Smooth muscle cell (in vitro differentiated cells): ENCODE measurements around the gene EMP2. TPM values are rescaled to one million over a fixed set of nuclear protein-coding genes. Genes with fewer than 3 reads are reported as not detected.

ENCODE experiments used
- DNase-seq: peaks from one replicate; lab custom pipeline; 2025; ENCODE audit not compliant: unreplicated experiment; lab: John Stamatoyannopoulos, UW
- H2AFZ ChIP-seq: fragments of 200-600 bp; sonication (generic); 2 replicates; pipeline ENCODE4 v1.6.0; 2016; ENCODE audit warnings: antibody characterized with exemption, low read depth, mild to moderate bottlenecking
- H3F3A ChIP-seq: fragments of 200-600 bp; sonication (generic); 2 replicates; pipeline ENCODE4 v1.6.0; 2017; ENCODE audit warnings: antibody characterized with exemption, low read depth
- H3K27ac ChIP-seq: fragments of 200-600 bp; sonication (generic); 2 replicates; pipeline ENCODE4 v1.5.1; 2016; ENCODE audit warnings: low read depth, mild to moderate bottlenecking
- H3K27me3 ChIP-seq: fragments of 200-600 bp; sonication (generic); 2 replicates; pipeline ENCODE4 v1.6.1; 2016; ENCODE audit warnings: low read depth, mild to moderate bottlenecking
- H3K36me3 ChIP-seq: fragments of 200-600 bp; sonication (generic); 2 replicates; pipeline ENCODE4 v1.5.1; 2016; ENCODE audit warnings: low read depth
- H3K4me1 ChIP-seq: fragments of 200-600 bp; sonication (generic); 2 replicates; pipeline ENCODE4 v1.5.1; 2016; ENCODE audit warnings: low read depth
- H3K4me2 ChIP-seq: fragments of 200-600 bp; sonication (generic); 2 replicates; pipeline ENCODE4 v1.6.0; 2016; ENCODE audit warnings: mild to moderate bottlenecking
- H3K4me3 ChIP-seq: fragments of 200-600 bp; sonication (generic); 2 replicates; pipeline ENCODE4 v1.5.1; 2016; ENCODE audit warnings: mild to moderate bottlenecking
- H3K79me2 ChIP-seq: fragments of 200-600 bp; sonication (generic); 2 replicates; pipeline ENCODE4 v1.6.0; 2016; ENCODE audit warnings: low read depth, mild to moderate bottlenecking
- H3K9ac ChIP-seq: fragments of 200-600 bp; sonication (generic); 2 replicates; pipeline ENCODE4 v1.6.0; 2016; ENCODE audit warnings: low read depth
- H3K9me3 ChIP-seq: fragments of 200-600 bp; sonication (generic); replicated peaks from 2 replicates; pipeline ENCODE4 v1.5.1; 2016; ENCODE audit warnings: low read depth
- H4K20me1 ChIP-seq: fragments of 200-600 bp; sonication (generic); 2 replicates; pipeline ENCODE4 v1.6.0; 2016; ENCODE audit warnings: low read depth
- WGBS: methylation state at CpG from one replicate; pipeline ENCODE4 v1.1.7; 2016; ENCODE audit warnings: low lambda C conversion rate; 5-methylcytosine and 5-hydroxymethylcytosine counted together
- polyA plus RNA-seq: library from polyadenylated mRNA; unstranded; fragments of >200 nt; fragmentation: Nextera tagmentation; extraction: Ambion mirVana; gene quantifications from 2 replicates; pipeline ENCODE4 v1.2.1, GENCODE V29; 2016
- total RNA-seq: library from RNA; depleted of rRNA; stranded (reverse); fragments of >200 nt; gene quantifications from 2 replicates; pipeline ENCODE4 v1.2.3, GENCODE V29; 2014
- TF ChIP-seq, protein P1 (sequence below): fragments of 200-600 bp; sonication (generic); IDR thresholded peaks from 2 replicates; pipeline ENCODE4 v1.5.1; 2017; ENCODE audit warnings: borderline replicate concordance, mild to moderate bottlenecking, antibody characterized with exemption; ENCODE audit not compliant: insufficient read depth, poor library complexity, severe bottlenecking

The EMP2 gene
- total and polyA plus RNA-seq, 2 experiments from 2014 or later = 3.9 to 20.7 TPM

DNA sequence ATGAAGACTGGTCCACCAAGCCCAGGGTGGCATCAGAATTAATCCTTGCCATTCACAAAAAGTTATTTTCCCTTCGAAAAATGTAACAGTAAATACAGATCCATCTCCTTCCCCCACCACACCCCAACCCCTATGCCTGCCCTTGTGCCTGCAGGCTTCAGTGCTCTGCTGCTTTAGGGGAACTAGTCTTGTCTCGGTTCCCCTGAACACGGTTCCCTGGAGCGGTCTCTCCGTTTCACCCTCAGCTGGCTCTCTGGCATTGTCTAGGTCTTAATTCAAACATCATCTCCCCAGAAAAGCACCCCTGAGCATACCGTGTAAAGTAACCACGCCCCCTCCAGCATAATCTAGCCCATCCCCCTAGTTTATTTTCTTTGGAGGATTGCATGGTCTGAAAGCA is 25.8 kb downstream of the EMP2 start:
- Histone ChIP-seq H3K4me3 (no peak overlapping the region), H3K9me3 (peaks cover 3% of the 10 kb centered on the region), H3K27me3 (no peaks in the 10 kb centered on the region), H3K27ac (no peak overlapping the region), H2AFZ (no peak overlapping the region), H4K20me1 (no peaks in the 10 kb centered on the region), H3K36me3 (no peaks in the 10 kb centered on the region), H3K4me2 (no peak overlapping the region), H3K9ac (no peak overlapping the region), H3F3A (no peaks in the 10 kb centered on the region), H3K79me2 (no peaks in the 10 kb centered on the region), H3K4me1 (no peaks in the 10 kb centered on the region)
- WGBS = 96% methylated on average over 7 of the region's 7 CpGs
- no peak for DNase-seq
- TF ChIP-seq, protein P1, sequence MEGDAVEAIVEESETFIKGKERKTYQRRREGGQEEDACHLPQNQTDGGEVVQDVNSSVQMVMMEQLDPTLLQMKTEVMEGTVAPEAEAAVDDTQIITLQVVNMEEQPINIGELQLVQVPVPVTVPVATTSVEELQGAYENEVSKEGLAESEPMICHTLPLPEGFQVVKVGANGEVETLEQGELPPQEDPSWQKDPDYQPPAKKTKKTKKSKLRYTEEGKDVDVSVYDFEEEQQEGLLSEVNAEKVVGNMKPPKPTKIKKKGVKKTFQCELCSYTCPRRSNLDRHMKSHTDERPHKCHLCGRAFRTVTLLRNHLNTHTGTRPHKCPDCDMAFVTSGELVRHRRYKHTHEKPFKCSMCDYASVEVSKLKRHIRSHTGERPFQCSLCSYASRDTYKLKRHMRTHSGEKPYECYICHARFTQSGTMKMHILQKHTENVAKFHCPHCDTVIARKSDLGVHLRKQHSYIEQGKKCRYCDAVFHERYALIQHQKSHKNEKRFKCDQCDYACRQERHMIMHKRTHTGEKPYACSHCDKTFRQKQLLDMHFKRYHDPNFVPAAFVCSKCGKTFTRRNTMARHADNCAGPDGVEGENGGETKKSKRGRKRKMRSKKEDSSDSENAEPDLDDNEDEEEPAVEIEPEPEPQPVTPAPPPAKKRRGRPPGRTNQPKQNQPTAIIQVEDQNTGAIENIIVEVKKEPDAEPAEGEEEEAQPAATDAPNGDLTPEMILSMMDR = no peak

DNA sequence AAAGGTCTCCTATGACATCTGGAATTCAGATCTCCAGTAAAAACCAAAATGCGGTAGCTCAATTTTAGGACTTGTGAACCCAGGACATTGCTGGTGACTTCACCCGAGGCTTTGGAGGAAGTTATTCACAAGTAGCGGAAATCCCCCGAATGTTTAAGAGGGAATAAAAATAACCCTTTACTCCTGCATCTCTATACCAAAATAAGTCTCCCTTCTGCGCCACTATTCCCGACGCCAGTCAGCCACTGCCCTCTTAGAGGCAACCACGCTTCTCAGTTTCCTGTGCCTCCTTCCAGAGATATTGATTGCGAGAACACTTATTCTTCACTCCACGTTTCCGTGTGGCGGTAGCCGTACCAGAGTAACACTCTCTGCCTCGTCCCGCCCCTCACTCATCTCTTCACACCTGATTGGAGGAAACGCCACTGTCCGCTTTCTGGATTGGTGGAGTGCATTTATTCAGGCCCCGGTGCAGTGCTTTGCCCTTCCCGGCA is 27.4 kb downstream of the EMP2 start:
- no peak overlapping the region for H3K4me3 ChIP-seq

DNA sequence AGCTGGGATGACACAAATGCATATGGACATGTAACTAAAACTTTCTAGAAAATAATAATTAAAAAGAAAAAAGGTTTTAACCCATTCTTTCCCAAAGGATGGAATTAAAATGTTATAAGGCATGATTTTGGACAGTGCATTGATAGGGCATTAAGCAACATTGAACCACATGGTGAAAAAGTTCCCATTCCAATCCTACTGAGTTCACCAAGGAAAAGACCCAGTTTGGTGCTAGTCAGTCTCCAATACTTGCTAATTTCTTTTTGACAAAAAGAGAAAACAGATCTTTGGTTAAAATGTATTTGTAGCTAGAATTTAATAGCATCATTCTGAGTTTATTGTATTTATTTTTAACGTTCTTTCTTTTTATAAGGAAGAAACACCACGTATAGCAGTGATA is 28.1 kb downstream of the EMP2 start:
- Histone ChIP-seq H3K4me2 (no peak overlapping the region), H3K36me3 (no peaks in the 10 kb centered on the region), H3K27ac (no peak overlapping the region), H2AFZ (no peak overlapping the region), H3K9me3 (peaks cover 3% of the 10 kb centered on the region), H3F3A (no peaks in the 10 kb centered on the region), H4K20me1 (no peaks in the 10 kb centered on the region), H3K79me2 (no peaks in the 10 kb centered on the region), H3K4me3 (no peak overlapping the region), H3K4me1 (no peaks in the 10 kb centered on the region), H3K27me3 (no peaks in the 10 kb centered on the region), H3K9ac (no peak overlapping the region)
- no peak for DNase-seq
- TF ChIP-seq, protein P1 = no peak
- 91% methylated on average over 2 of the region's 2 CpGs for WGBS

More for the DNA sequence above, 27.4 kb downstream of the EMP2 start:
- H3K9me3 ChIP-seq = peaks cover 3% of the 10 kb centered on the region
- H3K27me3 ChIP-seq = no peaks in the 10 kb centered on the region
- H3K36me3 ChIP-seq = no peaks in the 10 kb centered on the region
- WGBS = 89% methylated on average over 19 of the region's 19 CpGs
- no peak overlapping the region for H3K4me2 ChIP-seq
- DNase-seq = no peak
- no peak overlapping the region for H3K27ac ChIP-seq
- no peaks in the 10 kb centered on the region for H3F3A ChIP-seq
- H2AFZ ChIP-seq = no peak overlapping the region
- TF ChIP-seq, protein P1 = no peak
- H3K9ac ChIP-seq = no peak overlapping the region
- H4K20me1 ChIP-seq = no peaks in the 10 kb centered on the region
- no peaks in the 10 kb centered on the region for H3K79me2 ChIP-seq
- no peaks in the 10 kb centered on the region for H3K4me1 ChIP-seq

DNA sequence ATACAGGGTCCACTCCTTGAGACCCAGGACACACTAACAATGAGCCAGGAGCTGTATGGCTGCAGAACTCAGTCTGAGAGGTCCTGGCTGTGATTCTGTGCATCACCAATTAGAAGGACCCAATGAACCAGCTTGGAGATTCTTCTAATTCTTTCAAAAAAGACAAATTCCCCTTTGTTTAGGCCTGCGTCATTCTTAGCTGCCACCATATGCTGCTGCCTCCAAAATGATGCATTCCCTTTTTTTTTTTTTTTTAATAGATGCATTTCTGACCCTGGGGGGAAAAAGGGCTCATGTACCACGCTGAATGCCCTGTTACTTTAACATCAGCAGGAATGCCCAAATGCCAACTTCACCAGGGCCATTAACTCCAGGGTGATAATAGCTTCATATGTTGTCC is 28.5 kb downstream of the EMP2 start:
- TF ChIP-seq, protein P1 = no peak
- WGBS = 100% methylated on average over 2 of the region's 2 CpGs
- H3K79me2 ChIP-seq = no peaks in the 10 kb centered on the region
- H2AFZ ChIP-seq = no peak overlapping the region
- DNase-seq = no peak
- no peak overlapping the region for H3K27ac ChIP-seq
- H3F3A ChIP-seq = no peaks in the 10 kb centered on the region
- no peak overlapping the region for H3K4me2 ChIP-seq
- no peak overlapping the region for H3K9ac ChIP-seq
- H4K20me1 ChIP-seq = no peaks in the 10 kb centered on the region
- no peaks in the 10 kb centered on the region for H3K4me1 ChIP-seq
- no peak overlapping the region for H3K4me3 ChIP-seq
- H3K9me3 ChIP-seq = peaks cover 3% of the 10 kb centered on the region
- no peaks in the 10 kb centered on the region for H3K27me3 ChIP-seq
- H3K36me3 ChIP-seq = no peaks in the 10 kb centered on the region
